A549 treated with Hydrocortisone at 1 μM for 4 hours (cell line): Measurements from ENCODE around the gene PYGM. TPM values are rescaled to one million over a fixed set of nuclear protein-coding genes. Genes with fewer than 3 reads are reported as not detected.

Experiments used
- total RNA-seq: library from RNA; stranded (reverse); fragments of 200-300 nt; extraction: Qiagen RNA extraction; gene quantifications from 5 replicates; pipeline ENCODE4 v1.2.3, GENCODE V29; 2022

Gene PYGM
- 0.20 to 0.55 TPM (median 0.36 TPM) in 5 replicates for total RNA-seq

DNA sequence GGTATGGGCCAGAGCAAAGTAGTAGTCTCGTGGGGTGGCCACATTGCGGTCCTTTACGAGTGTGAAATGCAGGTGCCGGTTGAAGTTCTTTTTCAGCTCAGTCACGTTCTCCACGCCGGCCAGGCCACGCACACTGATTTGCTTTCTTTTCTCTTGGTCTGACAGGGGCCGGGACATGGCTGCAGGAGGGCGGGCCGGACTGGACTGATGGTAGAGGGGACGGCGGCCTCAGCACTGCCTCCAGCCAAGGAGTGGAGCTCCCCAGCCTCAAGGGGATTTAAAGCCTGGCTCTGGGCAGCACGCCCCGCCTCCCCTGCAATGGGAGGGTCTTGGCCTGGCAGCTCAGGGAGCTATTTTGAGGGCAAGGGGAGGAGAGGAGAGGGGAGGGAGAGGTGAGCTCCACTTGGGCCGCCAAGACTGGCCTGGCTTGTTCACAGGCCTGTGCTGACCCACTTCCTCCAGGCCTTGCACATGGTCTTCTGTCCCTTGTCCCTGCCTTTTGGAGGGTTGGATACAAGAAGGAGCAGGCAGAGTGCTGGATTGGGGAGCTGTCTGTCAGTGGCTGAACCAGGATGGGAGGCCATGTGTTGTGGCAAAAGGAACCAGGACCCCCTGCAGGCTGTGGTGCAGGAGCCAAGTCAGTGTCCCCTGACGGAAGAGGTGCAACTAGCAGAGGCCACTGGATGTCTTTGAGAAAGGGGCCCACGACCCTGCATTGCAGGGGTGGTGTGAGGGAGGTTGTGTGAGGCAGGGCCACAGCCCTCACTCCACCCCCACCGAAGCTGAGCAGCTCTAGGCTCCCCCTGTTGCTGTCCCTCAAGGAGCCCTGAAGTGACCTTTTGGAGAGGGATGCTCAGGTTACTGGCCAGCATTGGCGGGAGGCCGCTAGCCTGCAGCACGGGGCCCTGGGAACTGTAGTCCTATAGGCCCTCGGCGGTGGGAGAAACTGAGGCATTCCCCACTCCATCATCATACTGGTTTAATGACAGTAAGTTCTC, at the start of gene PYGM:
TSS of gene PYGM (minus strand) at position 253 of the 998 bp plus-strand sequence. CDS start at position 177, 76 bp downstream.

GRCh38 chr11:64803158-64803845, 43.5 kb upstream of the PYGM start, which contains the start of gene MAP4K2:
TSS of gene MAP4K2 (minus strand) at chr11:64803214. CDS start at chr11:64803149, 65 bp downstream.

DNA sequence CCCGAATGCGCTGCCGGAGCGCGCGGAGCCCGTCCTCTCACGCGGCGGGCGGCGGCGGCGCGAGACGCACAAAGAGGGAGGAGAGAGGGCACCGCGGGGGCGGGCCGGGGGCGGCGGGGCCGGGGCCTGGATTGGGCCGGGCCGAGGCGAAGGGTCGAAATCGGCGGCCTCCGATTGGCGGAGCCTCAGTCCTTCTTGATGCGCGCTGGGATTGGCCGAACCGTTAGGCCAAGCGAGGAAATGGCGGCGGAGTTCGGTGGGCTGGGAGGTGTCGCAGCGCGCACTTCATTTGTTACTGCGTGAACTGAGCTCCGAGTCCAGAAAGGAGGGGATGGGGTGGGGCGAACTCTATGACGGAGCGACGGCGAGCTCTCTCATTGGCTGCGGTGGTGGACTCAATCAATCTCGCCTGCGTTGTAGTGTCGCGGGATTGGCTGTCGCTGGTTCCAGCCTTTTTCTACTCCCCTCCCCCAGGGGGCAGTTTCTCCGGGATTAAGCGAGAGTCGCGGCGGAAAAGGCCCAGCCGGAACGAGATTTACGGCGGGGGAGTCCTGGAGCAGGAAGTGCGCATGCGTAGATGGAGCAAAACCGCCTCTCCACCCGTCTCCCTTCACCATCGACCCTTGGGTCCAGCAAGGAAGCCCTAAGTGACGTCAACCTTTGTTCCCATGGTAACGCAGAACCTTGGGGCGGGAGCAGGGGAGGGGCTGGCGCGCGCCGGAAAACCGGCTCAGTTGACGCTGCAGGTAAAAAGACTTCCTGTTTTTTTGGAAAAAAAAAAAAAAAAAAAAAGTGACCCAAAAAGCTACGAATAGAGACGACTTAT, 18.9 kb upstream of the PYGM start, which contains the start of gene SF1:
TSS of gene SF1 (minus strand) at position 70 of the 826 bp plus-strand sequence. CDS start 150 bp downstream, outside the sequence.

DNA sequence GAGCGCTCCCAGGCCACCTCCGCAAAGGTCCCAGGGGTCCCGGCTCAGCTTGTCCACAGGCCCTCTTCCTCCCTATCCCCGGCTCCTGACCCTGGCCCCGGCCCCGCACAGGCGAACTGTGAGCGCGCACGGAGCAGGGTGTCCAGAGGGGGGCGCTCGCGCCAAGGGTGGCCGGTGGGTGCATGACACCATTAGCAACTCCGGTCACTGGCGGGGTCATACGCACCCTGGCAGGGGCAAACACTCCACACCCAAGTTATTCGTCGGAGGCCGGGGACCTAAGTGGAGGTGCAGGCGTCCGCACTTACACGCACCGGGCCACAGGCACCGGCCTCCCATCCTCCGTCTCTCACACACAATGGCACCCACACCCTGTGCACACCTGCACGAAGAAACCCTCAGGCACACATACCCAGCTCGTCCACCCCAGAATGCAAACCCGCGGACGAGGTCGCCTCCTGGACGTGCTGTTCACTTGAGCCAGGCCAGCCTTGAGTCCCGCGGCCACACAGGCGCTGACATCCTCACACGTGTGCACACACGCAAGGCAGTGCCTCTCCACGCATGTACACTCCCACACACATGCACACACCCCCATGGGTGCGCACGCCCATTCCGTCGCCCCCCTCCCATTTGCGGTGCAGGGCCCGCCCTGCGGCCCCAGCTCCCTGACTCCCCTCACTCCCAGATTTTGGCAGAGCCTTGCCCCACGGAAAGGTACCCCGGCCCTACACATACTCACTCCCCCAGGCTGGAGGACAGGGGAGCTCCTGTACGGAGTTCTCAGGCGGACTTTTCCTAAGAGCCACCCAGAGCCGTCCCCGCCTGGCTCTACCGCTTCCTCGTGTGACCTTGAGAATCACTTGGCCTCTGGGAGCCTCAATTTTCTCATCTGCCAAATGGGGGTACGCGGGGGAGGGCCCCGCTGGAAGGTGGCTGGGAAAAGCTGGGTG, 15.9 kb downstream of the PYGM start, which contains the start of gene RASGRP2:
TSS of gene RASGRP2 (minus strand) at position 552 of the 953 bp plus-strand sequence. CDS start 1,276 bp downstream, outside the sequence.

GRCh38 chr11:64723117-64723906, 36.5 kb downstream of the PYGM start, which contains the start of gene NRXN2:
TSS of gene NRXN2 (minus strand) at chr11:64723197. CDS start at chr11:64713699, 9,498 bp downstream.

Other genes starting within 250 kb of the PYGM start
- 0.06 to 0.12 TPM (median 0.08 TPM) in 4 of 5 replicates, not detected in the other for gene SLC22A11, start 204.0 kb downstream of the PYGM start, total RNA-seq
- not detected in 5 replicates for gene SLC22A12, start 168.8 kb downstream of the PYGM start, total RNA-seq
- gene NRXN2, start 36.8 kb downstream of the PYGM start, total RNA-seq, result 0.12 to 0.32 TPM (median 0.18 TPM) in 5 replicates
- gene RASGRP2, start 15.8 kb downstream of the PYGM start, total RNA-seq, result 0.97 to 2.1 TPM (median 1.5 TPM) in 5 replicates
- 150 to 224 TPM (median 153 TPM) in 5 replicates for gene SF1, start 18.6 kb upstream of the PYGM start, total RNA-seq
- gene MAP4K2, start 43.2 kb upstream of the PYGM start, total RNA-seq, result 7.7 to 9.3 TPM (median 8.4 TPM) in 5 replicates
- gene MEN1, start 50.6 kb upstream of the PYGM start, total RNA-seq, result 35.0 to 40.0 TPM (median 37.1 TPM) in 5 replicates
- 1.5 to 2.1 TPM (median 1.5 TPM) in 5 replicates for gene CDC42BPG, start 84.7 kb upstream of the PYGM start, total RNA-seq
- gene EHD1, start 118.6 kb upstream of the PYGM start, total RNA-seq, result 104 to 116 TPM (median 113 TPM) in 5 replicates
- gene ATG2A, start 157.2 kb upstream of the PYGM start, total RNA-seq, result 13.9 to 20.4 TPM (median 19.8 TPM) in 5 replicates
- gene PPP2R5B, start 164.7 kb upstream of the PYGM start, total RNA-seq, result 4.0 to 5.5 TPM (median 4.9 TPM) in 5 replicates
- not detected in 5 replicates for gene GPHA2, start 175.9 kb upstream of the PYGM start, total RNA-seq
- gene MAJIN, start 212.1 kb upstream of the PYGM start, total RNA-seq, result not detected in 5 replicates
- 0.54 to 0.70 TPM (median 0.61 TPM) in 5 replicates for gene BATF2, start 237.0 kb upstream of the PYGM start, total RNA-seq